HG03571 (cell line): ENCODE results near the gene FBXL7.

Source experiments
- ATAC-seq: cut with Tn5 transposase; IDR thresholded peaks from one replicate; pipeline ENCODE4 v1.9.1; 2021; ENCODE audit not compliant: unreplicated experiment

The FBXL7 gene

DNA sequence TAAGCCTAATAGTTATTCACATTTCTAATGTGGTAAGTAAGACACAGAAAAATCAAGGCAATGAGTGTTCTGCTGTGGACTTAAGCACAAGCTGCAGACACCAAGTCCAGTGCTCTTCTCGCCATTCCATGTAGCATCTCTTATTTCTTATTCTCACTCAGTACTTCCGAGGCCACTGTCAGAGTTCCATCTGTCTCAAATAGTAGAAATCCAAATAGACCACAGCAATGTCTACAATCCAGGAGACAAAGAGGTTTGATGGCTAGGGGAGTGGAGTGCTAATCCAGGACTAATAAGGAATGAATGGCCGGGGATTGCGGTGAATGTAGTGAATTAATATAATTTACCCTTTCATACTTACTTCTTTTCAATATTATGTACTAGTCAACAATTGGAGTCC lies 147.3 kb downstream of the FBXL7 start:
- ATAC-seq = no peak

GRCh38 chr5:15650266-15650665 lies 150.3 kb downstream of the FBXL7 start:
- no peak for ATAC-seq

DNA sequence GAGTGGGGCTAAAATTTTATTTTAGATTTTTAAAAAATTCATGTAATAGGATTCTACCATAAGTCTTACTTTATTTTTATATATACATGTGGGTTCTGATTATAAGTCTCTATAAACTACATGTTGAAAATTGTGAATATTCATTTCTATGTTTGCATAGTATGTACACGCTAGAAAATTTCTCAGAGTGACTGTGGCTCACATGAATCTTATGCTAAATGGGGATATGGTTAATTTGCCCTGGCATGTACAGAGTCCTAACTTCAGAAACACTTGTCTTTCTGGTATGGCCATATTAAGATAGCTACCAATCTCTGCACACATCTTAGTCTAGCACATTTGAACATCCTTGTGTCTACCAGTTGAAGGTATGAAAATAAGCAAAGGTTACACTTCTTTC lies 154.8 kb downstream of the FBXL7 start:
- ATAC-seq = no peak

DNA sequence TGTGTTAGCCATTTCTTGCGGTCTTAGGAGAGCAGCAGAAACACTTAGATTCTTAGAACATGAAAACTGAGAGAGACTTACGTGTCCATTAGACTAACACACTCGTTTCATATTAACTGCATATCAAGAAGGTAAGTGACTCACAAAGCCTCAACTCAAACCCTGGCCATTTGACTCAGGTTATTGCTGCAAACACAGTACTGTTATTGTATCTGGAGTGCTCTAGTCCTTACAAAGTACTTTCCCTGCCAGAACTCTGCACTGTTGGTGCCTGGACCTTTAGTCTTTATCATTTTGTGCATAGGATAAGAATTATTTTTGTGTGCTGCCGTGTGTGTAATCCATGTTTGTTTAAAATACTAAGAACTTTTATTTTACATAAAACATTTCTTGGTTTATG lies 155.7 kb downstream of the FBXL7 start:
- no peak for ATAC-seq

DNA sequence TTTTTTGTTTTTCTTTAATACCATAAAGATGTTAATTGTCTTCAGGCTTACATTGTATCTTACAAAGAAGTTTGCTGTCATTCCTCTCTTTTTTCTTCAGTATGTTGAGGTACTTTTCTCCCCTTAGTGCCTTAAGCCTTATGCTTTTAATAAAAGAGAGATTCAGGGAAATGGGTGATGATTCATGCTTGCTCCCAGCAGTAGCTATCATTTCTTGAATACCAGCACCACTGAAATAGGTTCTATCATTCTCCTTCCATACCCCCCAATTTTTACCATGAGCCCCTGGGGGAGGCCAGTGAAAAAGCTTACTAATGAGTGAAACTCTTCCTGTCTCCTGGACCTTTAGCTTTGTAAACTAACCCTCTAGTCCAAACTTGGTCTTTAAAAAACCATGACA lies 165.0 kb downstream of the FBXL7 start:
- ATAC-seq = no peak

GRCh38 chr5:15669826-15670225 lies 169.8 kb downstream of the FBXL7 start:
- ATAC-seq = no peak

DNA sequence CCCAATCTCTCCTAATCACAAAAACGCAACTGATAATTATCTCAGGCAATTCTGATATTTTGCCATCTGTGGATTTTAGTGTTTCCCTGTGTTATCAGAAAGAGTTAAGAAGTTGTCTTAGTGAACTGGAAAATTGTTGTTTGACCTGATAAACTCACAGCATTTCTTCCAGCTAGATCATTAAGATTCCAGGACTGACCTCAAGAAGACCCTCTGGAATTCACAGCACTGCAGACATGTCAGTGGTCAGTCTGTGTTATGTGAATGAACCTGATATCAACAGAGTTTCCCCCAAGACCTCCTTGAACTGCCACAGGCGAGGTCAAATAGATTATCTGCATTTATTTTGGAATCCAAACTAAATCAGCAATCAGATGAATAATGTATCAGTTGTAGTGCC lies 174.7 kb downstream of the FBXL7 start:
- ATAC-seq = no peak

- no peak for ATAC-seq
Observed at GRCh38 chr5:15676591-15676990, 176.6 kb downstream of the FBXL7 start.

- ATAC-seq = no peak
Observed at GRCh38 chr5:15679161-15679560, 179.2 kb downstream of the FBXL7 start.

DNA sequence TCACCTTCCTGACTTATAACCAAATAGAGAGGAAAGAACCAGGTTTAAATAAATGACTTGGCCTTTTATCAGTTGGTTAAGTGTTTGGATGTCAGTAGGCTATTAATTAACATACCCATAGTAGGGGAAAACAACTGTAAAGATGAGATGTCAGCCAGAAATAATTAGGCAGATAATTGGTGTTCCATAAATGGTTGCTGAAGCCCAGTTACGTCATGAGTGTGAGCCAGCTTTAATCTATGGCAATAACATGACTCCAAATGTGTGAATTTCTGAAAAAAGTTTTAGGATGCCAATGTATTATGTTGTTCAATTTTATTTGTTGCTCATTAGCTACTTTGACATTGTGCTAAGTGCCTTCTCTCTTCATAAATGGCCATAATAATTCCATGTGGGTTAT lies 180.5 kb downstream of the FBXL7 start:
- ATAC-seq = no peak

DNA sequence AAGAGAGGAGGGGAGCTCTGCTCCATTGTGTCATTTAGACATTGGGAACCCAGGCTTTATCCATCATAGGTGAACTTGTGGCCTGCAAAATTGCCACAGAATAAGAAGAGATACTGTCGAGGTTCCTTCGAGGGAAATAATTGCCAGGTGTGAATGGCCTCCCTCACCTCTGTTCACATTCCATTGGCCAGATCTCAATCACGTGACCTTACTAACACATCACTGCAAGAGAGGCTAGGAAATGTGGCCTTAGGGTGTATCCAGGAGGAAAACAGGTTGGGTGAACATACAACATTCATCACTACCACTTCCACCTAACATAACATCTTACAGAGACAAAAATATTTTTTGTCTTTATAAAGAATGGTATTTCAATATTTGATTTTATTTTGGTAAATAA lies 182.1 kb downstream of the FBXL7 start:
- no peak for ATAC-seq

- no peak for ATAC-seq
Observed at GRCh38 chr5:15682566-15682965, 182.6 kb downstream of the FBXL7 start.

GRCh38 chr5:15683332-15683731 lies 183.4 kb downstream of the FBXL7 start:
- ATAC-seq = no peak

GRCh38 chr5:15687401-15687800 lies 187.4 kb downstream of the FBXL7 start:
- no peak for ATAC-seq

GRCh38 chr5:15689836-15690235 lies 189.9 kb downstream of the FBXL7 start:
- ATAC-seq = no peak

DNA sequence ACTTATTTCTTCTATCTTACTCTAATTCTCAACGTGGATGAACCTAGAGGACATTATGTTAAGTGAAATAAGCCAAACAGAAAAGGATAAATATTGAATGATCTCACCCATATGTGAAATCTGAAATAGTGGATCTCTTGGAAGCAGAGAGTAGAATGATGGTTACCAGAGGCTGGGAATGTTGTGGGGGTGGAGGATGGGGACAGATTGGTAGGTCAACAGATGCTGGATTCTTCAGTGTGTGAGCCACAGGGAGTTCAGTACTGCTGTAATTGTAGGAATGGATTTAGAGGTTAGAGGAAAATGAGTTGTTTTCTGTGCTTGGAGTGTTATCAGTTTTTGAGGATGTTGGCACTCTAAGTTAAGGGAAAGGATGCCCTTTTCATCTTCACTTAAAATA lies 190.6 kb downstream of the FBXL7 start:
- ATAC-seq = no peak

- no peak for ATAC-seq
Observed at GRCh38 chr5:15691521-15691920, 191.5 kb downstream of the FBXL7 start.

GRCh38 chr5:15692706-15693381 lies 192.9 kb downstream of the FBXL7 start:
- no peak for ATAC-seq

DNA sequence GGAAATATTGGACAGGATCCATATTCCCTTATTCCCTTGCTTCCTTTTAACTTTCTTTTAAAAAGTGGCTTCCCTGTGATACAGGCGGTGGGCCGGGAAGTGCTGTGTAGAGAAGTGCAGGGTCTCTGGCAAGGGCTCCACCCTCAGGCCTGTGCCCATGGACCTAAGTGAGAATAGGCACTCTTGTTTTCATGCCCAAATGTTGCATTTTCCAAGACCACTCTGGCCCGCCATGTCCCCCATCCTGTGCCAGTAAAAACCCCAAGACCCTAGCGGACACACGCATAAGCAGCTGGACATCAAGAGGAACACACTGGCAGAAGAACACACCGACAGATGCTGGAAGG lies 193.4 kb downstream of the FBXL7 start:
- no peak for ATAC-seq

- no peak for ATAC-seq
Observed at GRCh38 chr5:15693933-15694332, 194.0 kb downstream of the FBXL7 start.

DNA sequence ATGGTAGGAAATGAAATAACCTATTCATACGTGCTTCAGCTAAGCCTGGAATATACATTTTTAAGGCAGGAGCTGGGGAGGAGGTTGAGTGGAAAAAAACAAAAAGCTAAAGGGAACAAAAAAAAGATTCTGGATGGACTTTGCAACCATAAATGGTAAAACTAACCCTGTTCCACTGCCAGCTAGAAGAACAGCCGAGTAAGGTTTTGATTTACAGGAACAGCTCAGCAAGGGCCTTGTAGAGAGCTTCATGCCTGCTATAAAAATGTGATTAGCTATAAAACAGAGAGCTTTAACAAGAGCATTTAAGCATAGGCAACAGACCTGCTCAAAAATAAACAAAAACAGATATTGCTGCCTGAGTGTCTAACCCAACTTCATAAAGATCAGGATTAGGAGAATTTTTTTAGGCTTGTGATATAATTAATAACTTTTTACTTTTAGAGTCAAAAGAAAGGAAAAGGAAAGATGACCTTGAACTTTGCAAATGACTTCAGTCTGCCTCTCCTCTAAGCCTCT lies 194.8 kb downstream of the FBXL7 start:
- no peak for ATAC-seq

- no peak for ATAC-seq
Observed at GRCh38 chr5:15695215-15695731, 195.3 kb downstream of the FBXL7 start.

DNA sequence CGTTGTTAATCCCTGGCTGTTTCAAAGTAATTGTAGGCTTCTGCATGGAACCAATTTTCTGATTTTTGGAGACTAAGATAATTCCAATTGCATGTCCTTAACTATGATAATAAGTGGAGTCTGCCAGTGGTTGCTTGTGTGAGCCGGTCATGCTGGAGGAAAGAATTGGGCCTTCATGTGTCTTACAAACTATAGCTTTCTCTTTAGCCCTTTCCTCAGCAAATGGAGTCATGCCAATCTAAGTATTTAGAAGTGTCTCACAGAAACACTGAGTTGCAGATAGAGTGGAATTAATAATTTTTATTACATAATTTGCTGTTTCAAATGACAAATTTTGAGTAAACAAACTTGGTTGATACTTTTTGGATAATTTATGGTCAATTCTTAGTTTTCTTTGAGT lies 200.4 kb downstream of the FBXL7 start:
- no peak for ATAC-seq
